ENCODE data around the gene CCR2. TPM values are rescaled to one million over a fixed set of nuclear protein-coding genes. Genes with fewer than 3 reads are reported as not detected.

CCR2 gene
- total RNA-seq: not detected in 2 replicates

GRCh38 chr3:46353647-46354410 lies at the start of gene CCR2:
CCR2 (plus strand) TSS chr3:46354111; CDS start chr3:46357528, 3,417 bp downstream.

GRCh38 chr3:46370839-46371518 lies 17.1 kb downstream of the CCR2 start, which contains the start of gene CCR5:
CCR5 (plus strand) TSS chr3:46370946; CDS start chr3:46372903, 1,957 bp downstream.

GRCh38 chr3:46406788-46407611 lies 53.1 kb downstream of the CCR2 start, which contains the start of the genes CCR5AS and CCRL2:
CCR5AS (minus strand) TSS chr3:46407066.
CCRL2 (plus strand) TSS chr3:46407259; CDS start chr3:46408080, 821 bp downstream.

Other genes with a start within 250 kb of the CCR2 start
- not detected in 2 replicates for gene CCR1, start 145.8 kb upstream of the CCR2 start, total RNA-seq
- not detected in 2 replicates for gene CCR3, start 111.7 kb upstream of the CCR2 start, total RNA-seq
- gene CCR5, start 16.8 kb downstream of the CCR2 start, total RNA-seq: not detected in 2 replicates
- 2.5 and 6.3 TPM in 2 replicates for gene CCRL2, start 53.1 kb downstream of the CCR2 start, total RNA-seq
- 0.13 and 0.16 TPM in 2 replicates for gene LTF, start 110.8 kb downstream of the CCR2 start, total RNA-seq
- gene RTP3, start 143.9 kb downstream of the CCR2 start, total RNA-seq: not detected in 2 replicates
- gene LRRC2, start 212.2 kb downstream of the CCR2 start, total RNA-seq: under 0.01 and 0.06 TPM in 2 replicates

Data from bladder microvascular endothelial cell (primary cell).